Erythroblast (primary cell): ENCODE data around the gene ARHGAP11A.

ENCODE experiments used
- GATA1 ChIP-seq: IDR thresholded peaks from 2 replicates; pipeline ENCODE4 v1.6.1; 2011; ENCODE audit warnings: low read depth, mild to moderate bottlenecking, control low read depth, low read length, moderate library complexity
- POLR2A ChIP-seq: IDR thresholded peaks from 2 replicates; pipeline ENCODE4 v1.6.1; 2011; ENCODE audit warnings: mild to moderate bottlenecking, low read length

- TF ChIP-seq POLR2A (no peak), GATA1 (no peak)
These were observed 31.0 kb downstream of the ARHGAP11A start for GRCh38 chr15:32646291-32646690.
